Smooth muscle cell (in vitro differentiated cells): ENCODE results near the gene IRX5. TPM values are rescaled to one million over a fixed set of nuclear protein-coding genes. Genes with fewer than 3 reads are reported as not detected.

ENCODE experiments used
- DNase-seq: peaks from one replicate; lab custom pipeline; 2025; ENCODE audit not compliant: unreplicated experiment; lab: John Stamatoyannopoulos, UW
- H2AFZ ChIP-seq: fragments of 200-600 bp; sonication (generic); 2 replicates; pipeline ENCODE4 v1.6.0; 2016; ENCODE audit warnings: antibody characterized with exemption, low read depth, mild to moderate bottlenecking
- H3F3A ChIP-seq: fragments of 200-600 bp; sonication (generic); 2 replicates; pipeline ENCODE4 v1.6.0; 2017; ENCODE audit warnings: antibody characterized with exemption, low read depth
- H3K27ac ChIP-seq: fragments of 200-600 bp; sonication (generic); 2 replicates; pipeline ENCODE4 v1.5.1; 2016; ENCODE audit warnings: low read depth, mild to moderate bottlenecking
- H3K27me3 ChIP-seq: fragments of 200-600 bp; sonication (generic); 2 replicates; pipeline ENCODE4 v1.6.1; 2016; ENCODE audit warnings: low read depth, mild to moderate bottlenecking
- H3K36me3 ChIP-seq: fragments of 200-600 bp; sonication (generic); 2 replicates; pipeline ENCODE4 v1.5.1; 2016; ENCODE audit warnings: low read depth
- H3K4me1 ChIP-seq: fragments of 200-600 bp; sonication (generic); 2 replicates; pipeline ENCODE4 v1.5.1; 2016; ENCODE audit warnings: low read depth
- H3K4me2 ChIP-seq: fragments of 200-600 bp; sonication (generic); 2 replicates; pipeline ENCODE4 v1.6.0; 2016; ENCODE audit warnings: mild to moderate bottlenecking
- H3K4me3 ChIP-seq: fragments of 200-600 bp; sonication (generic); 2 replicates; pipeline ENCODE4 v1.5.1; 2016; ENCODE audit warnings: mild to moderate bottlenecking
- H3K79me2 ChIP-seq: fragments of 200-600 bp; sonication (generic); 2 replicates; pipeline ENCODE4 v1.6.0; 2016; ENCODE audit warnings: low read depth, mild to moderate bottlenecking
- H3K9ac ChIP-seq: fragments of 200-600 bp; sonication (generic); 2 replicates; pipeline ENCODE4 v1.6.0; 2016; ENCODE audit warnings: low read depth
- H3K9me3 ChIP-seq: fragments of 200-600 bp; sonication (generic); replicated peaks from 2 replicates; pipeline ENCODE4 v1.5.1; 2016; ENCODE audit warnings: low read depth
- H4K20me1 ChIP-seq: fragments of 200-600 bp; sonication (generic); 2 replicates; pipeline ENCODE4 v1.6.0; 2016; ENCODE audit warnings: low read depth
- WGBS: methylation state at CpG from one replicate; pipeline ENCODE4 v1.1.7; 2016; ENCODE audit warnings: low lambda C conversion rate; 5-methylcytosine and 5-hydroxymethylcytosine counted together
- polyA plus RNA-seq: library from polyadenylated mRNA; unstranded; fragments of >200 nt; fragmentation: Nextera tagmentation; extraction: Ambion mirVana; gene quantifications from 2 replicates; pipeline ENCODE4 v1.2.1, GENCODE V29; 2016
- total RNA-seq: library from RNA; depleted of rRNA; stranded (reverse); fragments of >200 nt; gene quantifications from 2 replicates; pipeline ENCODE4 v1.2.3, GENCODE V29; 2014
- TF ChIP-seq, protein P1 (sequence below): fragments of 200-600 bp; sonication (generic); IDR thresholded peaks from 2 replicates; pipeline ENCODE4 v1.5.1; 2017; ENCODE audit warnings: borderline replicate concordance, mild to moderate bottlenecking, antibody characterized with exemption; ENCODE audit not compliant: insufficient read depth, poor library complexity, severe bottlenecking

Gene IRX5
- total and polyA plus RNA-seq, 2 experiments from 2014 or later = 1.5 to 2.7 TPM

DNA sequence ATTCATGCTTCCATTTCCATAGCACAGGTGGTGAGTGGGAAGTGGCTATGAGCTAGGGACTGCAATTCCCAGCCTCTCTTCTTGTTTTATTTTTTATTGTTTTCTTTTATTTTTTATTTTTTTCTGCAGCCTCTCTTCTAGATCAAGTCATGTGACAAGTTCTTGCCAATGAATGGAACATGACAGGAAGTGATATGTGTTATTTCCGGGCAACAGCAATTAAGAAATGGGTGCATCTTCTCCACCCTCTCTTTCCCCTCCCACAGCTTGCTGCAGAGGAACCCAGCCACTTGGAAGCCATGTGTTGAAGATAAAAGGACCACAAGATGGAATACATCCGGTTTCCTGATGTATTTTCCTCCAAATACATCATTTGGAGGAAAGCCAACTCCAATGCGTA lies 23.6 kb downstream of the IRX5 start:
- no peak overlapping the region for H3K9ac ChIP-seq

DNA sequence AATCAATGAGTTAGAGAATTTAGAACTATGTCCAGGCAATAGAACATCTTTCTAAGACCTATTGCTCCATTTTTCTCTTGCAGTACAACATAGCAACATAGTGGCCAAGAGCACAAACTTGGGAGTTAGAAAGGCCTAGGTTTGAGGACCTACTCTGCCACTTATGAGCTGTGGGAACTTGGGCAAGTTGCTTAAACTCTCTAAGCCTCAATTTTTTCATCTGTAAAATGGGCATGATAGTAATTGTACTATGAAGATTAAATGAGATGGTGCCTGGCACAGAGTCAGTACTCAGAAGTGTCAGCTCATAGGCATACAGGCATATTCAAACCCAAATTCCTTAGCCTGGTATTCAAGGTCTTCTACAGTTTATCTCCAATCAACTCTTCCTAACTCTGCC lies 25.1 kb downstream of the IRX5 start:
- Histone ChIP-seq H3K4me3 (no peak overlapping the region), H3K36me3 (no peaks in the 10 kb centered on the region), H3K4me1 (peaks cover 7% of the 10 kb centered on the region), H4K20me1 (no peaks in the 10 kb centered on the region), H3K9me3 (no peaks in the 10 kb centered on the region), H3K4me2 (no peak overlapping the region), H3K27ac (no peak overlapping the region), H3K27me3 (peaks cover 28% of the 10 kb centered on the region), H3K9ac (no peak overlapping the region), H2AFZ (no peak overlapping the region), H3F3A (no peaks in the 10 kb centered on the region), H3K79me2 (no peaks in the 10 kb centered on the region)
- no peak for DNase-seq
- TF ChIP-seq, protein P1, sequence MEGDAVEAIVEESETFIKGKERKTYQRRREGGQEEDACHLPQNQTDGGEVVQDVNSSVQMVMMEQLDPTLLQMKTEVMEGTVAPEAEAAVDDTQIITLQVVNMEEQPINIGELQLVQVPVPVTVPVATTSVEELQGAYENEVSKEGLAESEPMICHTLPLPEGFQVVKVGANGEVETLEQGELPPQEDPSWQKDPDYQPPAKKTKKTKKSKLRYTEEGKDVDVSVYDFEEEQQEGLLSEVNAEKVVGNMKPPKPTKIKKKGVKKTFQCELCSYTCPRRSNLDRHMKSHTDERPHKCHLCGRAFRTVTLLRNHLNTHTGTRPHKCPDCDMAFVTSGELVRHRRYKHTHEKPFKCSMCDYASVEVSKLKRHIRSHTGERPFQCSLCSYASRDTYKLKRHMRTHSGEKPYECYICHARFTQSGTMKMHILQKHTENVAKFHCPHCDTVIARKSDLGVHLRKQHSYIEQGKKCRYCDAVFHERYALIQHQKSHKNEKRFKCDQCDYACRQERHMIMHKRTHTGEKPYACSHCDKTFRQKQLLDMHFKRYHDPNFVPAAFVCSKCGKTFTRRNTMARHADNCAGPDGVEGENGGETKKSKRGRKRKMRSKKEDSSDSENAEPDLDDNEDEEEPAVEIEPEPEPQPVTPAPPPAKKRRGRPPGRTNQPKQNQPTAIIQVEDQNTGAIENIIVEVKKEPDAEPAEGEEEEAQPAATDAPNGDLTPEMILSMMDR = no peak

More for the DNA sequence above, 23.6 kb downstream of the IRX5 start:
- peaks cover 7% of the 10 kb centered on the region for H3K4me1 ChIP-seq
- no peaks in the 10 kb centered on the region for H3K36me3 ChIP-seq
- H3F3A ChIP-seq = no peaks in the 10 kb centered on the region
- H3K4me2 ChIP-seq = no peak overlapping the region
- DNase-seq = no peak
- H3K9me3 ChIP-seq = no peaks in the 10 kb centered on the region
- H3K27me3 ChIP-seq = peaks cover 34% of the 10 kb centered on the region
- no peak overlapping the region for H2AFZ ChIP-seq
- TF ChIP-seq, protein P1 = no peak
- WGBS = 88% methylated on average over 3 of the region's 3 CpGs
- H3K27ac ChIP-seq = no peak overlapping the region
- no peaks in the 10 kb centered on the region for H3K79me2 ChIP-seq
- no peaks in the 10 kb centered on the region for H4K20me1 ChIP-seq
- H3K4me3 ChIP-seq = no peak overlapping the region

GRCh38 chr16:54957403-54958166 lies 26.9 kb downstream of the IRX5 start:
- Histone ChIP-seq H3K4me1 (peaks cover 7% of the 10 kb centered on the region), H4K20me1 (no peaks in the 10 kb centered on the region), H3K27ac (no peak overlapping the region), H3K27me3 (peaks cover 14% of the 10 kb centered on the region), H3K9ac (no peak overlapping the region), H3F3A (no peaks in the 10 kb centered on the region), H3K79me2 (no peaks in the 10 kb centered on the region), H3K9me3 (no peaks in the 10 kb centered on the region), H3K36me3 (no peaks in the 10 kb centered on the region), H3K4me3 (no peak overlapping the region), H3K4me2 (no peak overlapping the region), H2AFZ (no peak overlapping the region)
- TF ChIP-seq, protein P1 = peak; percentile 52
- no peak for DNase-seq
- WGBS = 76% methylated on average over 2 of the region's 2 CpGs

DNA sequence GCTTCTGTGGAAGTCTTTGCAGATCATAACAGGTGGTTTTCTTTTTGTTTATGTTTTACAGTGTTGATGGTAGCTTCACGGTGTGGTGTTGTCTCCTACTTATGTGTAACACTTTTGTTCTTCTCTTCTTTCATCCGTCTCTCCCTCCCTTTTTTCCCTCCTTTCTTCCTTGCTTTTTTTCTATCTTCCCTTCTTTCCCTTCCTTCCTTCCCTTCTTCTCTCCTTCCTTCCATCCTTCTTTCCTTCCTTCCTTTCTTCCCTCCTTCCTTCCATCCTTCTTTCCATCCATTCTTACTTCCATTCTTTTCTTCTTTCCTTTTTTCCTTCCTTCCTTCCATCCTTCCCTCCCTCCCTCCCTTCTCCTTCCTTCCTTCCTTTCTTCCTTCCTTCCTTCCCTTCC lies 31.4 kb downstream of the IRX5 start:
- no peaks in the 10 kb centered on the region for H3K79me2 ChIP-seq
- TF ChIP-seq, protein P1 = no peak
- DNase-seq = no peak
- 89% methylated on average over 2 of the region's 2 CpGs for WGBS
- H3F3A ChIP-seq = no peaks in the 10 kb centered on the region
- peaks cover 11% of the 10 kb centered on the region for H3K27me3 ChIP-seq
- H4K20me1 ChIP-seq = no peaks in the 10 kb centered on the region
- no peak overlapping the region for H3K9ac ChIP-seq
- no peaks in the 10 kb centered on the region for H3K36me3 ChIP-seq
- H3K9me3 ChIP-seq = no peaks in the 10 kb centered on the region
- no peak overlapping the region for H2AFZ ChIP-seq
- H3K4me1 ChIP-seq = no peaks in the 10 kb centered on the region
- no peak overlapping the region for H3K4me2 ChIP-seq
- H3K4me3 ChIP-seq = no peak overlapping the region
- no peak overlapping the region for H3K27ac ChIP-seq
